ENCODE data around the gene SERPINE2.
"Not testable (repeated sequence)": the region's sequence is repeated elsewhere in the genome, so short reads cannot be mapped to it uniquely, and the experiment has no call there.

The SERPINE2 gene

GRCh38 chr2:224009605-224010315 is 29.3 kb downstream of the SERPINE2 start:
- DNase-seq = no peak

- no peak for DNase-seq
These were observed 30.3 kb downstream of the SERPINE2 start for GRCh38 chr2:224008702-224009261.

- DNase-seq = no peak
These were observed 34.9 kb downstream of the SERPINE2 start for GRCh38 chr2:224004105-224004695.

GRCh38 chr2:224000662-224001061 is 38.4 kb downstream of the SERPINE2 start:
- DNase-seq = not testable (repeated sequence)

- no peak for DNase-seq
These were observed 39.2 kb downstream of the SERPINE2 start for GRCh38 chr2:223999862-224000261.

GRCh38 chr2:223998948-223999347 is 40.1 kb downstream of the SERPINE2 start:
- DNase-seq = no peak

- DNase-seq = no peak
These were observed 41.1 kb downstream of the SERPINE2 start for GRCh38 chr2:223997938-223998337.

GRCh38 chr2:223996391-223996790 is 42.7 kb downstream of the SERPINE2 start:
- DNase-seq = no peak

GRCh38 chr2:223995569-223995968 is 43.5 kb downstream of the SERPINE2 start:
- DNase-seq = no peak

GRCh38 chr2:223994562-223995162 is 44.4 kb downstream of the SERPINE2 start:
- no peak for DNase-seq

GRCh38 chr2:223993634-223994232 is 45.4 kb downstream of the SERPINE2 start:
- peak; percentile 49 for DNase-seq

- no peak for DNase-seq
These were observed 47.5 kb downstream of the SERPINE2 start for GRCh38 chr2:223991611-223992010.

GRCh38 chr2:223989856-223990232 is 49.2 kb downstream of the SERPINE2 start:
- no peak for DNase-seq

- no peak for DNase-seq
These were observed 49.8 kb downstream of the SERPINE2 start for GRCh38 chr2:223989206-223989855.

GRCh38 chr2:223981241-223981640 is 57.8 kb downstream of the SERPINE2 start:
- no peak for DNase-seq

- DNase-seq = no peak
These were observed 58.3 kb downstream of the SERPINE2 start for GRCh38 chr2:223980803-223981202.

GRCh38 chr2:223980397-223980735 is 58.7 kb downstream of the SERPINE2 start:
- DNase-seq = no peak

GRCh38 chr2:223979730-223980396 is 59.2 kb downstream of the SERPINE2 start:
- DNase-seq = no peak

- no peak for DNase-seq
These were observed 60.6 kb downstream of the SERPINE2 start for GRCh38 chr2:223978451-223978850.

GRCh38 chr2:223976635-223977226 is 62.4 kb downstream of the SERPINE2 start:
- no peak for DNase-seq

- no peak for DNase-seq
These were observed 65.5 kb downstream of the SERPINE2 start for GRCh38 chr2:223973606-223974005.

GRCh38 chr2:223972656-223973102 is 66.4 kb downstream of the SERPINE2 start:
- no peak for DNase-seq
